ENCODE measurements around the gene UPB1.

- TF ChIP-seq, protein P1, sequence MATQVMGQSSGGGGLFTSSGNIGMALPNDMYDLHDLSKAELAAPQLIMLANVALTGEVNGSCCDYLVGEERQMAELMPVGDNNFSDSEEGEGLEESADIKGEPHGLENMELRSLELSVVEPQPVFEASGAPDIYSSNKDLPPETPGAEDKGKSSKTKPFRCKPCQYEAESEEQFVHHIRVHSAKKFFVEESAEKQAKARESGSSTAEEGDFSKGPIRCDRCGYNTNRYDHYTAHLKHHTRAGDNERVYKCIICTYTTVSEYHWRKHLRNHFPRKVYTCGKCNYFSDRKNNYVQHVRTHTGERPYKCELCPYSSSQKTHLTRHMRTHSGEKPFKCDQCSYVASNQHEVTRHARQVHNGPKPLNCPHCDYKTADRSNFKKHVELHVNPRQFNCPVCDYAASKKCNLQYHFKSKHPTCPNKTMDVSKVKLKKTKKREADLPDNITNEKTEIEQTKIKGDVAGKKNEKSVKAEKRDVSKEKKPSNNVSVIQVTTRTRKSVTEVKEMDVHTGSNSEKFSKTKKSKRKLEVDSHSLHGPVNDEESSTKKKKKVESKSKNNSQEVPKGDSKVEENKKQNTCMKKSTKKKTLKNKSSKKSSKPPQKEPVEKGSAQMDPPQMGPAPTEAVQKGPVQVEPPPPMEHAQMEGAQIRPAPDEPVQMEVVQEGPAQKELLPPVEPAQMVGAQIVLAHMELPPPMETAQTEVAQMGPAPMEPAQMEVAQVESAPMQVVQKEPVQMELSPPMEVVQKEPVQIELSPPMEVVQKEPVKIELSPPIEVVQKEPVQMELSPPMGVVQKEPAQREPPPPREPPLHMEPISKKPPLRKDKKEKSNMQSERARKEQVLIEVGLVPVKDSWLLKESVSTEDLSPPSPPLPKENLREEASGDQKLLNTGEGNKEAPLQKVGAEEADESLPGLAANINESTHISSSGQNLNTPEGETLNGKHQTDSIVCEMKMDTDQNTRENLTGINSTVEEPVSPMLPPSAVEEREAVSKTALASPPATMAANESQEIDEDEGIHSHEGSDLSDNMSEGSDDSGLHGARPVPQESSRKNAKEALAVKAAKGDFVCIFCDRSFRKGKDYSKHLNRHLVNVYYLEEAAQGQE (IDR thresholded peaks at IDR 0.05) = no peak
- peak; percentile 22 for TF ChIP-seq CTCF (IDR thresholded peaks at IDR 0.05; ENCODE audit: low read depth, low read length, missing input control)
- no peak for TF ChIP-seq ZBTB33 (IDR thresholded peaks at IDR 0.05)
- TF ChIP-seq JUND (IDR thresholded peaks at IDR 0.05) = no peak
- TF ChIP-seq YY1 (IDR thresholded peaks at IDR 0.05) = no peak
- no peak for TF ChIP-seq SP1 (IDR thresholded peaks at IDR 0.05)
- no peak for TF ChIP-seq RXRA (IDR thresholded peaks at IDR 0.05)
- TF ChIP-seq RAD21 (IDR thresholded peaks at IDR 0.05) = peak; percentile 70 to 73
- TF ChIP-seq MAX (IDR thresholded peaks at IDR 0.05) = no peak
- TF ChIP-seq TAF1 (conservative IDR thresholded peaks at IDR 0.05) = no peak
- no peak for TF ChIP-seq ATF3 (IDR thresholded peaks at IDR 0.05)
- no peak for TF ChIP-seq NR2F2 (IDR thresholded peaks at IDR 0.05)
Observed at GRCh38 chr22:24485608-24486007, 9.5 kb upstream of the UPB1 start.

Data from liver (tissue), 3 donors.